BJ (cell line): ENCODE measurements around the gene WDR31. TPM values are rescaled to one million over a fixed set of nuclear protein-coding genes. Genes with fewer than 3 reads are reported as not detected.

ENCODE experiments used
- CTCF ChIA-PET: fragments of 350-600 bp; formaldehyde crosslinking; extraction: SDS; loops from one replicate; lab custom pipeline; 2021; ENCODE audit warnings: antibody characterized with exemption, inconsistent platforms; lab: Yijun Ruan, JAX
- POLR2A ChIA-PET: fragments of 300-600 bp; sonication (Branson Sonifier 250); formaldehyde crosslinking; extraction: SDS; loops from one replicate; lab custom pipeline; 2021; ENCODE audit warnings: antibody characterized with exemption; lab: Charles Lee
- DNase-seq: peaks from one replicate; pipeline ENCODE4 v3.0.0-alpha.2; 2011; ENCODE audit warnings: low read depth
- H3K27me3 ChIP-seq: 2 replicates; pipeline ENCODE4 v1.6.0; 2011; ENCODE audit warnings: low read length; ENCODE audit not compliant: control insufficient read depth, insufficient read depth
- H3K36me3 ChIP-seq: 2 replicates; pipeline ENCODE4 v1.5.1; 2011; ENCODE audit warnings: low read length; ENCODE audit not compliant: control insufficient read depth, insufficient read depth
- H3K4me3 ChIP-seq: 2 replicates; pipeline ENCODE4 v1.5.1; 2011; ENCODE audit warnings: low read depth, mild to moderate bottlenecking, control low read depth, low read length
- CTCF ChIP-seq: IDR thresholded peaks from 2 replicates; pipeline ENCODE4 v1.5.1; 2011; ENCODE audit warnings: low read depth, mild to moderate bottlenecking, control low read depth, inconsistent platforms, low read length, moderate library complexity; ENCODE audit not compliant: insufficient read depth
- polyA plus RNA-seq: library from polyadenylated mRNA; depleted of rRNA; stranded (reverse); fragments of >200 nt; gene quantifications from 2 replicates; pipeline ENCODE4 v1.2.3, GENCODE V29; 2011

Gene WDR31
- polyA plus RNA-seq, 1 experiment = 1.6 TPM

- ChIA-PET CTCF (interaction anchor here (1.2 to 1.5 kb wide), 3 partner anchors 13 to 56 kb away, joined by 3 to 5 read pairs (median 3); partner anchors contain the start of gene ALAD), POLR2A (interaction anchor here (0.8 kb wide), 1 partner anchor 77 kb away, joined by 3 read pairs; no protein-coding TSS in a partner anchor)
- no peak overlapping the region for H3K4me3 ChIP-seq
- H3K27me3 ChIP-seq = peaks cover 11% of the 10 kb centered on the region
- DNase-seq = no peak
- no peaks in the 10 kb centered on the region for H3K36me3 ChIP-seq
- no peak for TF ChIP-seq CTCF
These were observed 5.1 kb upstream of the WDR31 start for GRCh38 chr9:113345190-113345589.

- Histone ChIP-seq H3K27me3 (peaks cover 2% of the 10 kb centered on the region), H3K4me3 (no peak overlapping the region), H3K36me3 (no peaks in the 10 kb centered on the region)
- POLR2A ChIA-PET = no interaction called here
- no peak for TF ChIP-seq CTCF
- CTCF ChIA-PET = no interaction called here
- DNase-seq = no peak
These were observed 3.7 kb upstream of the WDR31 start for GRCh38 chr9:113343732-113344231.

GRCh38 chr9:113341712-113342410, 1.8 kb upstream of the WDR31 start:
- ChIA-PET CTCF (no interaction called here), POLR2A (no interaction called here)
- TF ChIP-seq CTCF = no peak
- DNase-seq = no peak
- H3K36me3 ChIP-seq = no peaks in the 10 kb centered on the region
- H3K4me3 ChIP-seq = no peak overlapping the region
- no peaks in the 10 kb centered on the region for H3K27me3 ChIP-seq

GRCh38 chr9:113337714-113338113, 2.4 kb downstream of the WDR31 start:
- DNase-seq = no peak
- H3K27me3 ChIP-seq = no peaks in the 10 kb centered on the region
- no peak overlapping the region for H3K4me3 ChIP-seq
- ChIA-PET POLR2A (no interaction called here), CTCF (interaction anchor here (0.9 to 1.6 kb wide), 3 partner anchors 12 to 282 kb away, joined by 3 to 4 read pairs (median 3); partner anchors contain the start of genes CDC26 and PRPF4)
- TF ChIP-seq CTCF = no peak
- H3K36me3 ChIP-seq = no peaks in the 10 kb centered on the region

- ChIA-PET POLR2A (no interaction called here), CTCF (no interaction called here)
- H3K36me3 ChIP-seq = no peaks in the 10 kb centered on the region
- no peak for TF ChIP-seq CTCF
- no peaks in the 10 kb centered on the region for H3K27me3 ChIP-seq
- H3K4me3 ChIP-seq = no peak overlapping the region
- no peak for DNase-seq
These were observed 8.3 kb downstream of the WDR31 start for GRCh38 chr9:113331780-113332179.
